ENCODE data around the gene COPG1.

Gene COPG1

GRCh38 chr3:129268396-129268795 lies 19.0 kb downstream of the COPG1 start:
- TF ChIP-seq, protein P1, sequence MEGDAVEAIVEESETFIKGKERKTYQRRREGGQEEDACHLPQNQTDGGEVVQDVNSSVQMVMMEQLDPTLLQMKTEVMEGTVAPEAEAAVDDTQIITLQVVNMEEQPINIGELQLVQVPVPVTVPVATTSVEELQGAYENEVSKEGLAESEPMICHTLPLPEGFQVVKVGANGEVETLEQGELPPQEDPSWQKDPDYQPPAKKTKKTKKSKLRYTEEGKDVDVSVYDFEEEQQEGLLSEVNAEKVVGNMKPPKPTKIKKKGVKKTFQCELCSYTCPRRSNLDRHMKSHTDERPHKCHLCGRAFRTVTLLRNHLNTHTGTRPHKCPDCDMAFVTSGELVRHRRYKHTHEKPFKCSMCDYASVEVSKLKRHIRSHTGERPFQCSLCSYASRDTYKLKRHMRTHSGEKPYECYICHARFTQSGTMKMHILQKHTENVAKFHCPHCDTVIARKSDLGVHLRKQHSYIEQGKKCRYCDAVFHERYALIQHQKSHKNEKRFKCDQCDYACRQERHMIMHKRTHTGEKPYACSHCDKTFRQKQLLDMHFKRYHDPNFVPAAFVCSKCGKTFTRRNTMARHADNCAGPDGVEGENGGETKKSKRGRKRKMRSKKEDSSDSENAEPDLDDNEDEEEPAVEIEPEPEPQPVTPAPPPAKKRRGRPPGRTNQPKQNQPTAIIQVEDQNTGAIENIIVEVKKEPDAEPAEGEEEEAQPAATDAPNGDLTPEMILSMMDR (IDR thresholded peaks at IDR 0.05) = no peak
- H3K4me1 ChIP-seq = no peaks in the 10 kb centered on the region
- H3K27ac ChIP-seq = no peak overlapping the region
- H3K4me3 ChIP-seq (ENCODE audit: low read depth, low read length) = no peak overlapping the region
- no peaks in the 10 kb centered on the region for H3K79me2 ChIP-seq
- H3K9me3 ChIP-seq (ENCODE audit: control insufficient read depth, low read length) = no peaks in the 10 kb centered on the region
- no peak overlapping the region for H3K4me2 ChIP-seq (ENCODE audit: low read length)
- no peak overlapping the region for H3K9ac ChIP-seq
- no peaks in the 10 kb centered on the region for H3K36me3 ChIP-seq (ENCODE audit: control insufficient read depth, insufficient read depth, low read length)
- no peak overlapping the region for H2AFZ ChIP-seq
- no peaks in the 10 kb centered on the region for H3K27me3 ChIP-seq (ENCODE audit: control insufficient read depth, insufficient read depth, low read length)

- no peak overlapping the region for H3K4me2 ChIP-seq (ENCODE audit: low read length)
- H3K4me1 ChIP-seq = no peaks in the 10 kb centered on the region
- H3K27ac ChIP-seq = no peak overlapping the region
- no peaks in the 10 kb centered on the region for H3K79me2 ChIP-seq
- H3K4me3 ChIP-seq (ENCODE audit: low read depth, low read length) = no peak overlapping the region
- H3K9me3 ChIP-seq (ENCODE audit: control insufficient read depth, low read length) = no peaks in the 10 kb centered on the region
- no peak overlapping the region for H2AFZ ChIP-seq
- H3K27me3 ChIP-seq (ENCODE audit: control insufficient read depth, insufficient read depth, low read length) = no peaks in the 10 kb centered on the region
- H3K9ac ChIP-seq = no peak overlapping the region
- H3K36me3 ChIP-seq (ENCODE audit: control insufficient read depth, insufficient read depth, low read length) = no peaks in the 10 kb centered on the region
- TF ChIP-seq, protein P1 (IDR thresholded peaks at IDR 0.05) = no peak
Measured at GRCh38 chr3:129271674-129272073, 22.3 kb downstream of the COPG1 start.

DNA sequence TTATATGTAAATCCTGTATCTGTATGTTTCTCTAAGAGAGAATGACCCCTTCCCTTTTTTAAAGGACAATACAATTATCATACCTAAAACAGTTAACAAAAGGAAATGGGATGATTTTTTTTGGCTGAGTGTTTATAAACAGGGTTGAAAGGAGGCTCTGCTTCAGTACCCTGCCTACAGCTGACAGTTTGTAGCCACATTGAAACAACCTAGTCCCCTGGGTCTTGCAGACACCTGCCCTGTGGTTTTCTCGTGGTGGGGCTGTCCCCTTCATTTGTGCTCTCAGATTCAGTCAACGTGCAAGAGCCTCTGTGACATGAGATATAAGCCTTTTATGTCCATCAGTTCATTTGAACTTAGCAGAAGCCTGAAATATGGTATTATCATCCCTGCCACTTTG lies 27.0 kb downstream of the COPG1 start:
- H3K4me3 ChIP-seq (ENCODE audit: low read depth, low read length) = no peak overlapping the region
- no peak overlapping the region for H2AFZ ChIP-seq
- no peaks in the 10 kb centered on the region for H3K4me1 ChIP-seq
- no peaks in the 10 kb centered on the region for H3K36me3 ChIP-seq (ENCODE audit: control insufficient read depth, insufficient read depth, low read length)
- TF ChIP-seq, protein P1 (IDR thresholded peaks at IDR 0.05) = no peak
- H3K27ac ChIP-seq = no peak overlapping the region
- H3K9me3 ChIP-seq (ENCODE audit: control insufficient read depth, low read length) = no peaks in the 10 kb centered on the region
- H3K79me2 ChIP-seq = peaks cover 11% of the 10 kb centered on the region
- no peak overlapping the region for H3K4me2 ChIP-seq (ENCODE audit: low read length)
- H3K27me3 ChIP-seq (ENCODE audit: control insufficient read depth, insufficient read depth, low read length) = no peaks in the 10 kb centered on the region
- H3K9ac ChIP-seq = no peak overlapping the region

GRCh38 chr3:129277829-129278271 lies 28.4 kb downstream of the COPG1 start:
- Histone ChIP-seq H3K9ac (no peak overlapping the region), H3K4me2 (ENCODE audit: low read length) (peak overlapping the region; percentile 77), H3K27ac (peak overlapping the region; percentile 71), H3K27me3 (ENCODE audit: control insufficient read depth, insufficient read depth, low read length) (no peaks in the 10 kb centered on the region), H3K36me3 (ENCODE audit: control insufficient read depth, insufficient read depth, low read length) (no peaks in the 10 kb centered on the region), H3K9me3 (ENCODE audit: control insufficient read depth, low read length) (no peaks in the 10 kb centered on the region), H2AFZ (peak overlapping the region; percentile 69), H3K79me2 (peaks cover 11% of the 10 kb centered on the region), H3K4me3 (ENCODE audit: low read depth, low read length) (peak overlapping the region; percentile 68), H3K4me1 (no peaks in the 10 kb centered on the region)
- TF ChIP-seq, protein P1 (IDR thresholded peaks at IDR 0.05) = no peak

DNA sequence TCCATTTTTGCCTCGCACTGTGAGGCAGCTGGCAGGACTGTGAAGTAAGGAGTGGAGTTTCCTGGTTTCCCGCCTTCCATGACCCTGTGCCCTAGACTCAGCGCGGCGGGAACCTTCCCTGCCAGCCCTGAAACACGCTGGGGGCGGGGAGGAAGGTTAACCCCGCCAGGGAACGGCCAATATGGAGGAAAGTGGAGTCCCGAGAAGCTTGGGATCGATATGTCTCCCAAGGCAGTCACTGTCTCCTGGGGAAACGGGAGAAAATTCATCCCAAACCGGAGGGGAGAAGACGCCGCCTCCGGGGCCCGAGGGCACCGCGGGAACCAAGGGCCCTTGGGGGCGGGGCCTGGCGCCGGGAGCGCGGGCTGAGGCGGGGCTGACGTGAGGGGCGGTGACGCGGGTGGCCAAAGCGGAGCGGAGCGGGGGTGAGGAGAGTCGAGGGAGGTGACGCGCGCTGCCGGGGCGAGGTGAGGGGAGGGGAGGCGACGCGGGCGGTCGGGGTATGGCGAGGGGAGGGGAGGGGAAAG lies 29.1 kb downstream of the COPG1 start, which contains the start of gene HMCES:
Gene HMCES (plus strand): TSS at position 432 of the 527 bp plus-strand sequence. CDS start 863 bp downstream, outside the sequence.
- no peaks in the 10 kb centered on the region for H3K27me3 ChIP-seq (ENCODE audit: control insufficient read depth, insufficient read depth, low read length)
- no peaks in the 10 kb centered on the region for H3K4me1 ChIP-seq
- peak within 1 kb of the TSS; percentile 78 for H3K9ac ChIP-seq
- peaks cover 11% of the 10 kb centered on the region for H3K79me2 ChIP-seq
- H3K36me3 ChIP-seq (ENCODE audit: control insufficient read depth, insufficient read depth, low read length) = no peaks in the 10 kb centered on the region
- TF ChIP-seq, protein P1 (IDR thresholded peaks at IDR 0.05) = no peak
- peak within 1 kb of the TSS; percentile 77 for H3K4me2 ChIP-seq (ENCODE audit: low read length)
- peak within 1 kb of the TSS; percentile 68 for H3K4me3 ChIP-seq (ENCODE audit: low read depth, low read length)
- no peaks in the 10 kb centered on the region for H3K9me3 ChIP-seq (ENCODE audit: control insufficient read depth, low read length)
- peak within 1 kb of the TSS; percentile 69 for H2AFZ ChIP-seq
- peak within 1 kb of the TSS; percentile 71 for H3K27ac ChIP-seq
